HG02884 (cell line): ENCODE results near the gene HEBP1.

Experiments
- ATAC-seq: cut with Tn5 transposase; IDR thresholded peaks from one replicate; pipeline ENCODE4 v1.9.1; 2021; ENCODE audit warnings: mild to moderate bottlenecking, moderate library complexity; ENCODE audit not compliant: unreplicated experiment

The HEBP1 gene

DNA sequence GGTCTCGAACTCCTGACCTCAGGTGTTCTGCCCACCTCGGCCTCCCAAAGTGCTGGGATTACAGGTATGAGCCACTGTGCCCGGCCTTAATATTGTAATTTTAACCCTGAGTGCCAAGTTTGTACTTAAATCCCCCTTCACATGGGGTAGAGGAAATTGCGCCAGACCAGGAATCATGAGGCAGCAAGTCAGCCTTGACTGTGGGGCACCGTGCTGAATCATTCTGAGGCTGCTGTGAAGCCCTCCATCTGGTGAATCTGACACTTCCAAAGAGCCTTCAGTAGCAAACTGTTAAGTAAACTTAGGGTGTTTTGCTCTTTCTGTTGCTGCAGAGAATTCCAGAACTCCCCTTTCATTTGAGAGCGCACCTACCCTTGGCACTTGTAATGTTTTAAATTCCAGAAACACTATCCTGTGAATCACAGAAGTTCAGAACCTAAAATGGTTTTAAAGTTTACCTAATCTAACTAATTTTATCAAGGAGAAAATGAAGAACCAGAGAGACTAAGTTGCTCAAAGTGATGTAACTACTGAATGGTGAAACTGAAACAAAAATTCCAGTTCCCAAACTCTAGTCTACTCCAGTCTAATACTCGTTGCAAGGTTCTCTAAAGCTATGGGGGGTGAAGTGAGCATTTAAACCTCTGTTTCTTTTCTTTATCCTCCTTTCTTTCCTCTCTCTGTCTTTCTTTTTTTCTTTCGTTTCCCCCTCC is 7.5 kb downstream of the HEBP1 start:
- ATAC-seq: no peak

DNA sequence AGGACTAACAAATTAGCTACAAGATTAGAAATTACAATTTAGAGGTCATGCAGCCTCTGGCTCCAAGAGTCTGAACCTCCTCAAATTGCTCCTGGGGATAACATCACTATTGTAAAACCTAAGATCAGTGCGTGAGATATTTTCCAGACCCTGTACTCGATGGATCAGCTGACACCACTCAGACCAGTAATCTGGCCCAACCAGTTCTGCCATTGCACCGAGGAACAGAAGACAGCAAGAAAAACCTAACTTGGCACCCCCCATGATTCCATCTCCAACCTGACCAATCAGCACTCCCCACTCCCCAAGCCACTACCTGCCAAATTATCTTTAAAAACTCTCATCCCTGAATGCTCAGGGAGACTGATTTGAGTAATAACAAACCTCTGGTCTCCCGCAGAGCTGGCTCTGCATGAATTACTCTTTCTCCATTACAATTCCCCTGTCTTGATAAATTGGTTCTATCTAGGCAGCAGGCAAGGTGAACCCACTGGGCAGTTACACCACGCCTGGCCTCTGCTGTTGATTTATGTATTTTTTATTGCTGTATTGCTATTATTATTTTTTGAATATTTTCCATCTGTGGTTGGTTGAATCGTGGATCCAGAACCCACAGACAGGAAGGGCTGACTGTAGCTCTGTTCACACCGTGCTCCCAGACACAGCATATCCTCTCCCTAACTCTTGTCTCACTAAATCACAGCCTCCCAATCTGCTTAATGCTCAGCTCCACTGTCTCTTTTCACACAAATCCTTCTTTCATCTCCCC is 9.2 kb downstream of the HEBP1 start:
- no peak for ATAC-seq

- no peak for ATAC-seq
Measured at GRCh38 chr12:12987421-12987820, 12.6 kb downstream of the HEBP1 start.

- ATAC-seq: no peak
Measured at GRCh38 chr12:12986775-12987331, 13.2 kb downstream of the HEBP1 start.

DNA sequence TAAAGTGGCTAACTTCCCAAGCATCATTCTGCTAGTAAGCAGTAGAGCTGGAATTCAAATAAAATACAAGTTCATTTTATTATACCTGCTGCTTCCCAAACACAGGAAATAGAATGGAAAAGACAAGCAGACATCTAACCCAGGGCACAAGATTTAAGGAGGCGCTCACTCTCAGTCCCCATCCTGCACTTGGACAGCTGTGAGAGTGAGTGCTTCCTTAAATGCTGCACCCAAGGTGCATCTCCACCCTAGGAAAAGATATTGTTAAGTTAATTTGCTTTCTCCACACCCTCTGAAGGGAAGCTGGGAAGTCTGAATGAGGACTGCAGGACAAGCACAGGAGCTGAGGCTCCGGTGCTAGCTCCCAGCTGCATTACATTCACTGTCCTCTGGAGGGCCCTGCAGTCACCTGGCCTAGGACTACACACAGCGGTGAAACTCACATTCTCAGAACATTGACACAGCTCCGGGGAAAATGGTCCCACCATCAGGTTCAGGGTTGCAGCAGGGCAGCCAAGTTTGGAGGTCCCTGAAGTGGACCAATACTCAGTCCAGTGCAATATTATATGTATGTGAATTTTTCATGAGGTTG is 14.2 kb downstream of the HEBP1 start:
- no peak for ATAC-seq

DNA sequence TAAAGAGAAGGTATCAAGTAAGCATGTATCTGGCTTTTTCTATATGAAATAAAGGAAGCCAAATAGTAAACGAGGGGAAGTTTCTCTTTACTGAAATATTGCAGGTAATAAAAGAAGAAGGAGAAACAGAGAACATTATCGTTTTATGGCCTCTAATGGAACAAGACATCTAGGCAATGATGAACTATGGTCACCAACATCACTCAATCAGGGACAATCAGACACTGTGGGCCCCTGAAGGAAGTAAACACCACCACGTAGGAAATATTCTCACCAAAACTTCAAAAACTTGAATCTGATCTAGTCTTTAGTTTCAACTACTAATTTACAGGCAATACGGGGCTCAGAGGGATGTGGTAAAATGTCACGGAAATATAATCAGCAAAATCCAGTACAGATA is 15.9 kb downstream of the HEBP1 start:
- ATAC-seq: no peak

- no peak for ATAC-seq
Measured at GRCh38 chr12:12983420-12984035, 16.5 kb downstream of the HEBP1 start.

- no peak for ATAC-seq
Measured at GRCh38 chr12:12982331-12982730, 17.7 kb downstream of the HEBP1 start.

- ATAC-seq: no peak
Measured at GRCh38 chr12:12979731-12980259, 20.3 kb downstream of the HEBP1 start.

DNA sequence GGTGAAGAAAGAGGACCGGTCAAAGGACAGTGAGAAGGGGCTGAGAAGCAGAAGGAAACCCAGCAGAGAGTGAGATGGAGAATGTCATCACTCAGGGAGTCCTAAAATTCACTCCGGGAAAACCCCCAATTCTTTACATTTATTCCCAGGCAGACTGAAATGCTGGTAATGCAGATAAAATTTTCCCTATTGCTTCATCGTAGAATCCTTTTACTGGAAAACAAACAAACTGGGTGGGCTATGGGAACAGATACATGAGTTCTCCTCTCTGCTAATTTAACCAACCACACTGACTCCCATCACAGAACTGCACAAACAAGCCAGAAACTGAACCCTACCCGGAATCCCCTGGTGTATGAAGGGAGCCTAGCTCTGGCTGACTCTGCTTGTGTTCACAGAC is 20.9 kb downstream of the HEBP1 start:
- no peak for ATAC-seq

GRCh38 chr12:12977231-12977630 is 22.8 kb downstream of the HEBP1 start:
- no peak for ATAC-seq

- ATAC-seq: no peak
Measured at GRCh38 chr12:12976366-12976765, 23.7 kb downstream of the HEBP1 start.

GRCh38 chr12:12975322-12976077 is 24.6 kb downstream of the HEBP1 start:
- ATAC-seq: no peak

- no peak for ATAC-seq
Measured at GRCh38 chr12:12974211-12974610, 25.9 kb downstream of the HEBP1 start.

GRCh38 chr12:12973019-12973418 is 27.0 kb downstream of the HEBP1 start:
- no peak for ATAC-seq

DNA sequence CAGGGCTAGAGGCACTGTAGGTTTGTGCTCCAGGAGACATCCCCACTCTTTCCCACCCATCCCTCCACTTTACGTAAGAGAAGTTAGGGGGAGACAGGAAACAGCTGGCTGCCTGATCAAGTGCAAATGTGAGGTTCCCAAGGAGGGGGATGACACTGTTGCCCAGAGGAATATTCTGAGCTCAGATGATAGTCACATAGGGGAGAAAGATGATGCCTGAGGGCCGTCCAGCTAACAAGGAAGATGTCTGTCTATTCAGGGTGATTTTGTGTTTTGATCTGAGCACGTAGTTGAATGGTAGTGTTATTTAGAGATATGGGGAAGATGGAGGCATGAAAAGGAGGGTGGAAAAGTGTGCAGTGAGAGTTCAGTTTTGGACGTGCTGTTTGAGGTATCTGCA is 34.2 kb downstream of the HEBP1 start:
- no peak for ATAC-seq

GRCh38 chr12:12964255-12964654 is 35.8 kb downstream of the HEBP1 start:
- ATAC-seq: no peak

GRCh38 chr12:12960639-12961209 is 39.3 kb downstream of the HEBP1 start:
- ATAC-seq: no peak

- no peak for ATAC-seq
Measured at GRCh38 chr12:12958886-12959285, 41.2 kb downstream of the HEBP1 start.
